LNCaP clone FGC (cell line): Measurements from ENCODE around the gene OPTC.
"Not testable (repeated sequence)": the region's sequence is repeated elsewhere in the genome, so short reads cannot be mapped to it uniquely, and the experiment has no call there.

Experiments
- DNase-seq: peaks from one replicate; pipeline ENCODE4 v3.0.0-alpha.2; 2011; ENCODE audit warnings: low read depth
- H3K4me3 ChIP-seq: 2 replicates; pipeline ENCODE4 v1.5.1; 2011; ENCODE audit warnings: mild to moderate bottlenecking, low read depth, low read length, control low read depth
- TF ChIP-seq, protein P1 (sequence below): IDR thresholded peaks from 2 replicates; pipeline ENCODE4 v1.5.1; 2012; ENCODE audit warnings: mild to moderate bottlenecking; ENCODE audit not compliant: control insufficient read depth, insufficient read depth; ENCODE audit errors: extremely low read depth

OPTC gene

DNA sequence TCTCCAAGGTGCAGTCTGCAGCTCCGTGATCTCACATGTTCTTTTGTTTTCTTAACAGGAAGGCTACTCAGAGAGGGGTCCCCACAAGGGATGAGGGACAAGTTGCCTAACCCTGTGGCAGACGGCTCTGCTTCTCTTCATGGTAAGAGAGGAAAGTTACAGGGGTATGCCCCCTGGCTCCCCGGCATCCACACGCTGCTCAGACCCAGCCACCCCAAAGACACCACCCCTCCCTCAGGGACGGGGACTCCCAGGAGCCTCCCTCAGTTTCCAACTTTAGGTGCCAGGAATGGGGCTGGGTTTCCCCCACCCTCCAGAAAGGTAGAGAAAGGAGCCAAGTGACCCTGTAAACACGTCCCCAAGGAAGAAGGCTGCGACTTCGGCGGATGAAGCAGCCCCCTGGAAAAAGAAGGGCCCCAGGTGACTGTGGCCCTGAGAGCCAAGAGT, 19.7 kb downstream of the OPTC start:
- H3K4me3 ChIP-seq: no peak overlapping the region
- no peak for DNase-seq
- TF ChIP-seq, protein P1, sequence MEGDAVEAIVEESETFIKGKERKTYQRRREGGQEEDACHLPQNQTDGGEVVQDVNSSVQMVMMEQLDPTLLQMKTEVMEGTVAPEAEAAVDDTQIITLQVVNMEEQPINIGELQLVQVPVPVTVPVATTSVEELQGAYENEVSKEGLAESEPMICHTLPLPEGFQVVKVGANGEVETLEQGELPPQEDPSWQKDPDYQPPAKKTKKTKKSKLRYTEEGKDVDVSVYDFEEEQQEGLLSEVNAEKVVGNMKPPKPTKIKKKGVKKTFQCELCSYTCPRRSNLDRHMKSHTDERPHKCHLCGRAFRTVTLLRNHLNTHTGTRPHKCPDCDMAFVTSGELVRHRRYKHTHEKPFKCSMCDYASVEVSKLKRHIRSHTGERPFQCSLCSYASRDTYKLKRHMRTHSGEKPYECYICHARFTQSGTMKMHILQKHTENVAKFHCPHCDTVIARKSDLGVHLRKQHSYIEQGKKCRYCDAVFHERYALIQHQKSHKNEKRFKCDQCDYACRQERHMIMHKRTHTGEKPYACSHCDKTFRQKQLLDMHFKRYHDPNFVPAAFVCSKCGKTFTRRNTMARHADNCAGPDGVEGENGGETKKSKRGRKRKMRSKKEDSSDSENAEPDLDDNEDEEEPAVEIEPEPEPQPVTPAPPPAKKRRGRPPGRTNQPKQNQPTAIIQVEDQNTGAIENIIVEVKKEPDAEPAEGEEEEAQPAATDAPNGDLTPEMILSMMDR: no peak

DNA sequence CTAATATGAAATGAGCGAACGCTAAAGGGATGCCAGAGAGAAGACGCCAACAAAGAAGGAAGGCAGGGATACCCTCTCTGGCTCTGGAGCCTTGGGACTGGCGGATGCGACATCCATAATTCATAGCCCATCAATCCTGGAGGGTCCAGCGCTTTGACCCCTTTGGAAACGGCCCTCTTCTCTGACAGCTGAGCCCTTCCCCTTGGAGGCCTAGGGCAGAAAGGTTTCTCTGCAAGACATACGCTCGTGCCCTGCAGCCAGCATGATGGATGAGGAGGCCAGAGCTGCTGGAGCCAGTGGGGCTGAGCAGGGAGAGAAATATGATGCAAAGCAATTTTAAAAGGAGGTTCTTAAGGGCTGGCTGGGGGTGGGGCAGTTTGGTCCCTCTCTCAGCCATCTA, 22.2 kb downstream of the OPTC start:
- TF ChIP-seq, protein P1: no peak
- no peak overlapping the region for H3K4me3 ChIP-seq
- DNase-seq: no peak

DNA sequence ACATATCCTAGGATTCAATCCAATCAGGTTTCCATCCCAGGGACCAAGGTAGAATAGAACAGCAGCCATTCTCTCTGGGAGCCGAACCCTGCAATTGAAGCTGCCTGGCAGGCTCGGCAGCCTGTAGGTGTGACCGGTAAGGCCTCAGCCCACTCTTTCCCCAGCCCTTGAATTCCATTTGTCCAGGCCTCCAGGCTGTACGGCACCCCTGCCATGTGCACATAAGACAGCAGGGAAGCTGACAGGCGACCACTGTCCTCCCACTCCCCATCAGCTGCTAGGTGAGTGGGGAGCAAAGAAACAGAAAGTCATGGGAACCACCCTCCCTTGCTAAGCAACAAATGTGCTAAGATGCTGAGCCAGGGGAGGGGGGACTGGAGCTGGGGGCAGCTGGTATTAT, 23.0 kb downstream of the OPTC start:
- no peak overlapping the region for H3K4me3 ChIP-seq
- no peak for DNase-seq
- TF ChIP-seq, protein P1: no peak

DNA sequence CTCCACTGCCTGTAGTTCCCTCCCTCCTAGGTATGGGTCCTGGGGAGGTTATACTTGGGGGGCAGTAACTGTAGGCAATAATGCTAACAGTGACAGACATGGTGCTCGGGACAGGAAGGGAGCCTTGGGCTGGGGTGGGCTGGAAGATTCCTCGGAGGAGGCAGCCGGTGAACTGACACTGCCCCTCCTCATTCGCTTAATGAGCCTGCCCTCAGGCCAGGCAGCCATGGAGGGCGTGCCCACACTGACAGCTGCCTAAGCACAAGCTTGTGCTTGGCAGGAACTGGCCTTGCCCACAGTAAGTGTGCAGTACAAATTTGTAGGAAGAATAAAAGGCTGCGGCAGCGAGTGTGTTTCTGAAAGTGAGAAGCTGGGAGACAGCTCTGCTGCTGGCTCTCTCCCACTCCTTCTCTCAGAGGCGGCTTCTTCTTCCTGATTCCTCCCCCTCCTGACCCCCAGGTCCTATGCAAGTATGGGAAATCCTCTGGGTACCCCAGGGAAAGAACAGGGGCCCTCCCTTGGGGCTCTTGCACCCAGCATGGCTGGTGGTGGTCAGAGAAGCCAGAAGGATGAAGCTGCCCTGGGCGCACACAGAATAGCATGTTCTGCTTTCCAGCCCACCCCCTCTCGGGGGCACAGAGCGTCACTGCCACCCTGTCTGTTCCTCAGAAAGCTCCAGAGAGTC, 23.6 kb downstream of the OPTC start:
- TF ChIP-seq, protein P1: no peak
- no peak for DNase-seq
- no peak overlapping the region for H3K4me3 ChIP-seq

DNA sequence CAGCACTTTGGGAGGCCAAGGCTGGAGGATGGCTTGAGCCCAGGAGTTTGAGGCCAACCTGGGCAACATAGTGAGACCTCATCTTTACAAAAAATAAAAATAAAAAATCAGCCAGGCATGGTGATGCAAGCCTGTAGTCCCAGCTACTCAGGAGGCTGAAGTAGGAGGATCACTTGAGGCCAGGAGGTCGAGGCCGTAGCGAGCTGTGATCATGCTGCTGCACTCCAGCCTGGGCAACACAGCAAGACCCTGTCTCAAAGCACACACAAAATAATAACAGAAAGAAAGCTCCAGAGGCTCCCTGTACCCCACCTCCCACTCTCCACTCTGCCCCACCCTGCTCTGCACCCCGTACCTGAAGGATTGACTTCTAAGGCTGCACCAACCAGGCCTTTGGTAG, 24.2 kb downstream of the OPTC start:
- H3K4me3 ChIP-seq, DNase-seq: not testable (repeated sequence)

DNA sequence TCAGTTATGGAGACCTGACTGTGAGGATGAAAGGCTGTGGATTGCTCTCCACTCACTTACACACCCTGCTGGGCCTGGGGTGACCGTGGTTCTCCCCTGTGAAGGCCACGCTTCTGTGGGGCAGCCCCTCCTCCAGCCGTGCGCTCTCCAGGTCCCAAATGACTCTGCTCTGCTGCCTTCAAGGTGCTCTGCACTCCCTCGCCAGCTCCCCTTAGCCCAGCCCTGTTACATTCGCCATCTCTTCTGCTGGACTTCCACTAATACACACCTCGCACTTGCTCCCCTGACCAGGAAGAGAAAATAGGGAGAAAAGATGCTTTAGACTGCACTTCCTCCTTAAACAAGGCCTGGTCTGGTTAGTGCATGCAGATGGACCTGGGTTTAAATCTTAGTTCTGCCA, 24.6 kb downstream of the OPTC start:
- TF ChIP-seq, protein P1: no peak
- DNase-seq: no peak
- H3K4me3 ChIP-seq: no peak overlapping the region

DNA sequence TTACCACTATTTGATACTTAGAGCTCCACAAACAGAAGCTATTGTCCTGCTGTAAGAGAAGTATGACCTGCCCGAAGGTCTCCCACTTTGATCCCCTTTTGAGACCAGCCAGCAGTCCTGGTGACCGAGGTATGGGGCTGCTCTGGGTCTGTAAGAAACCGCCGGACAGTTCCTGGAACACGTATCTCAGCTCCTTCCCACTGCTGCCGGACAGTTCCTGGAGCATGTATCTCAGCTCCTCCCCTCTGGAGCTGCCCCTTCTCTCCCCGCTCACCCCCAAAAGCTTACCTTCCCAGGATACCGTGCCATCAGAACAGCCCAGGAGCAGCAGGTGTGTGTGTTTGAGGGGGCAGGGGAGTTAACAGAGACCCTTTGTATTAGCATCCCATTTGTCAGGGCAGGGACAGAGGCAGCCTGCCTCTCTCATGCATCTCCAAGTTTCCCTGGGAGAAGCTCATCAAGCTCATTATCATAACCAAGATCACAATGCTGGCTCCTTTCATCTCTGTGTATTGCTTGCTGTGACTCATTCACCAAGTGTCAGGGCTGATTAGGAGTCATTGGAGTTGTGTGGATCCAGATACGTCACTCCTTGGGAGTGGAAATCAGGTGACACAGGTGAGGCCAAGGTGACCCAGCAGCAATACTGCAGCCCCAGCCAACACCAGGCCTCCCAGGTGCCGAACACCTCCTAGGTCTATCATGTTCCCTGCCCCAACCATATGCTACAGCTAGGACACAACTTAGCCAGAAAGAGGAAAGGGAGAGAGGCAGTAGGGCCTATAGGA, 25.3 kb downstream of the OPTC start:
- H3K4me3 ChIP-seq: no peak overlapping the region
- no peak for DNase-seq
- TF ChIP-seq, protein P1: no peak
